Neural cell (in vitro differentiated cells): ENCODE measurements around the gene MGAT4B.

Experiments
- CTCF ChIP-seq: fragments of 450-650 bp; IDR thresholded peaks from 2 replicates; pipeline ENCODE4 v1.5.1; 2014; ENCODE audit warnings: antibody characterized with exemption, mild to moderate bottlenecking, moderate library complexity; ENCODE audit not compliant: poor library complexity, severe bottlenecking
- EP300 ChIP-seq: fragments of 450-650 bp; conservative IDR thresholded peaks from 2 replicates; pipeline ENCODE4 v1.6.1; 2014; ENCODE audit warnings: antibody characterized with exemption, mild to moderate bottlenecking, moderate library complexity; ENCODE audit not compliant: poor library complexity, severe bottlenecking
- EZH2 ChIP-seq: fragments of 200-600, 300-800 bp; shearing (Covaris generic), sonication (generic); IDR thresholded peaks from 2 replicates; pipeline ENCODE4 v1.6.1; 2014; ENCODE audit warnings: antibody characterized with exemption, low read length, borderline replicate concordance, mild to moderate bottlenecking; ENCODE audit not compliant: insufficient read depth, poor library complexity, severe bottlenecking
- POLR2AphosphoS5 ChIP-seq: IDR thresholded peaks from 2 replicates; pipeline ENCODE4 v1.6.1; 2012
- RAD21 ChIP-seq: fragments of 450-650 bp; conservative IDR thresholded peaks from 2 replicates; pipeline ENCODE4 v1.6.1; 2014; ENCODE audit warnings: antibody characterized with exemption, mild to moderate bottlenecking, moderate library complexity
- REST ChIP-seq: IDR thresholded peaks from 2 replicates; pipeline ENCODE4 v1.6.1; 2012; ENCODE audit warnings: borderline replicate concordance
- SMC3 ChIP-seq: fragments of 450-650 bp; conservative IDR thresholded peaks from 2 replicates; pipeline ENCODE4 v1.6.1; 2014; ENCODE audit warnings: antibody characterized with exemption, mild to moderate bottlenecking, moderate library complexity; ENCODE audit not compliant: poor library complexity

GRCh38 chr5:179805070-179805528, 1.6 kb downstream of the MGAT4B start:
- TF ChIP-seq CTCF, result no peak
- TF ChIP-seq SMC3, result no peak
- TF ChIP-seq POLR2AphosphoS5, result no peak
- TF ChIP-seq REST, result no peak
- TF ChIP-seq RAD21, result no peak
- no peak for TF ChIP-seq EP300
- TF ChIP-seq EZH2, result no peak
